GM23338 (cell line): ENCODE measurements around the gene PTGIS. TPM values are rescaled to one million over a fixed set of nuclear protein-coding genes. Genes with fewer than 3 reads are reported as not detected.

Experiments
- ATAC-seq: fragments of 200-7000 bp; cut with Tn5 transposase; 3 replicates; pipeline ENCODE4 v1.9.1; 2020
- DNase-seq: peaks from one replicate; pipeline ENCODE4 v3.0.0-alpha.2; 2015; ENCODE audit warnings: low spot score
- H2AFZ ChIP-seq: fragments of 200-600 bp; sonication (generic); 2 replicates; pipeline ENCODE4 v1.8.0; 2016; ENCODE audit warnings: antibody characterized with exemption, mild to moderate bottlenecking, moderate library complexity
- H3F3A ChIP-seq: fragments of 200-600 bp; sonication (generic); replicated peaks from 2 replicates; pipeline ENCODE4 v1.8.0; 2017; ENCODE audit warnings: antibody characterized with exemption, mixed run types, low read depth
- H3K27ac ChIP-seq: fragments of 200-600 bp; sonication (generic); 2 replicates; pipeline ENCODE4 v1.6.1; 2016; ENCODE audit warnings: low read depth
- H3K27me3 ChIP-seq: fragments of 200-600 bp; sonication (generic); 2 replicates; pipeline ENCODE4 v1.8.0; 2016; ENCODE audit warnings: mild to moderate bottlenecking, mixed run types, moderate library complexity; ENCODE audit not compliant: insufficient read depth
- H3K36me3 ChIP-seq: fragments of 200-600 bp; sonication (generic); 2 replicates; pipeline ENCODE4 v1.8.0; 2016; ENCODE audit warnings: mild to moderate bottlenecking; ENCODE audit not compliant: insufficient read depth
- H3K4me1 ChIP-seq: fragments of 200-600 bp; sonication (generic); 2 replicates; pipeline ENCODE4 v1.8.0; 2016; ENCODE audit warnings: mild to moderate bottlenecking, moderate library complexity; ENCODE audit not compliant: insufficient read depth
- H3K4me2 ChIP-seq: fragments of 200-600 bp; sonication (generic); 2 replicates; pipeline ENCODE4 v1.7.1; 2017; ENCODE audit warnings: mixed run types
- H3K4me3 ChIP-seq: fragments of 200-600 bp; sonication (generic); 2 replicates; pipeline ENCODE4 v1.6.1; 2016; ENCODE audit warnings: mixed run types
- H3K79me2 ChIP-seq: fragments of 200-600 bp; sonication (generic); replicated peaks from 2 replicates; pipeline ENCODE4 v1.8.0; 2017; ENCODE audit warnings: mild to moderate bottlenecking; ENCODE audit not compliant: insufficient read depth
- H3K9me2 ChIP-seq: fragments of 200-600 bp; sonication (generic); 2 replicates; pipeline ENCODE4 v1.8.0; 2017; ENCODE audit not compliant: insufficient read depth
- H4K20me1 ChIP-seq: fragments of 200-600 bp; sonication (generic); replicated peaks from 2 replicates; pipeline ENCODE4 v1.8.0; 2017; ENCODE audit warnings: mild to moderate bottlenecking; ENCODE audit not compliant: insufficient read depth
- H3K27ac Mint-ChIP-seq: 2 replicates; pipeline ENCODE4 v1.8.0; 2020; ENCODE audit warnings: inconsistent platforms, mild to moderate bottlenecking, moderate library complexity, mixed read lengths
- H3K27me3 Mint-ChIP-seq: 3 replicates; pipeline ENCODE4 v1.8.0; 2022; ENCODE audit warnings: low read depth, mild to moderate bottlenecking, moderate library complexity, mixed read lengths, inconsistent platforms; ENCODE audit not compliant: insufficient read depth, poor library complexity
- H3K36me3 Mint-ChIP-seq: 3 replicates; pipeline ENCODE4 v1.8.0; 2021; ENCODE audit warnings: low read depth, mild to moderate bottlenecking, inconsistent platforms, moderate library complexity, mixed read lengths
- H3K4me1 Mint-ChIP-seq: 3 replicates; pipeline ENCODE4 v1.8.0; 2020; ENCODE audit warnings: mild to moderate bottlenecking, inconsistent platforms, mixed read lengths
- H3K4me3 Mint-ChIP-seq: 3 replicates; pipeline ENCODE4 v1.8.0; 2021; ENCODE audit warnings: moderate library complexity, mild to moderate bottlenecking, inconsistent platforms, mixed read lengths
- H3K9me3 Mint-ChIP-seq: 3 replicates; pipeline ENCODE4 v1.8.0; 2020; ENCODE audit warnings: moderate library complexity, mild to moderate bottlenecking, inconsistent platforms, mixed read lengths
- CREB1 ChIP-seq: fragments of 250-450 bp; sonication (Bioruptor Pico); IDR thresholded peaks from 2 replicates; pipeline ENCODE4 v1.5.0; 2020; ENCODE audit warnings: low read depth, mild to moderate bottlenecking, moderate library complexity
- CTCF ChIP-seq, 2 experiments: fragments of 200-600 bp in 1 of 2; sonication (generic) in 1 of 2; conservative IDR thresholded peaks; 2 replicates each; pipeline versions ENCODE4 v1.5.1 to v1.6.1; 2016 to 2017; ENCODE audit warnings: antibody characterized with exemption in 2 of 2, low read depth in 2 of 2, mild to moderate bottlenecking in 2 of 2, moderate library complexity in 1 of 2
- EZH2 ChIP-seq: fragments of 200-600 bp; sonication (generic); IDR thresholded peaks from one replicate; pipeline ENCODE4 v1.8.0; 2017; ENCODE audit warnings: antibody characterized with exemption, mild to moderate bottlenecking, low read depth; ENCODE audit not compliant: unreplicated experiment
- EZH2phosphoT487 ChIP-seq: fragments of 200-600 bp; sonication (generic); IDR thresholded peaks from one replicate; pipeline ENCODE4 v1.8.1; 2018; ENCODE audit warnings: antibody characterized with exemption; ENCODE audit not compliant: unreplicated experiment
- POLR2AphosphoS5 ChIP-seq: IDR thresholded peaks from 2 replicates; pipeline ENCODE4 v1.6.1; 2016; ENCODE audit warnings: antibody characterized with exemption, low read depth
- STAT1 ChIP-seq: IDR thresholded peaks from one replicate; pipeline ENCODE4 v1.6.1; 2016; ENCODE audit warnings: antibody characterized with exemption; ENCODE audit not compliant: unreplicated experiment
- ZNF462 ChIP-seq: fragments of 250-450 bp; sonication (Bioruptor Pico); IDR thresholded peaks from 2 replicates; pipeline ENCODE4 v1.5.0; 2020; ENCODE audit warnings: mild to moderate bottlenecking, moderate library complexity
- polyA plus RNA-seq: library from polyadenylated mRNA; unstranded; fragments of >200 nt; fragmentation: Nextera tagmentation; extraction: Ambion mirVana; gene quantifications from 2 replicates; pipeline ENCODE4 v1.2.1, GENCODE V29; 2016
- total RNA-seq: library from RNA; depleted of rRNA; stranded (reverse); fragments of >200 nt; shearing (Covaris generic); gene quantifications from 2 replicates; pipeline ENCODE4 v1.2.3, GENCODE V29; 2014
- TF ChIP-seq, protein P1 (sequence below): IDR thresholded peaks from 2 replicates; pipeline ENCODE4 v1.6.1; 2016; ENCODE audit warnings: antibody characterized with exemption
- TF ChIP-seq, protein P2 (sequence below): IDR thresholded peaks from one replicate; pipeline ENCODE4 v1.6.1; 2018; ENCODE audit warnings: antibody characterized with exemption; ENCODE audit not compliant: unreplicated experiment

PTGIS gene
- total and polyA plus RNA-seq, 2 experiments from 2014 or later, result 6.6 to 28.7 TPM

DNA sequence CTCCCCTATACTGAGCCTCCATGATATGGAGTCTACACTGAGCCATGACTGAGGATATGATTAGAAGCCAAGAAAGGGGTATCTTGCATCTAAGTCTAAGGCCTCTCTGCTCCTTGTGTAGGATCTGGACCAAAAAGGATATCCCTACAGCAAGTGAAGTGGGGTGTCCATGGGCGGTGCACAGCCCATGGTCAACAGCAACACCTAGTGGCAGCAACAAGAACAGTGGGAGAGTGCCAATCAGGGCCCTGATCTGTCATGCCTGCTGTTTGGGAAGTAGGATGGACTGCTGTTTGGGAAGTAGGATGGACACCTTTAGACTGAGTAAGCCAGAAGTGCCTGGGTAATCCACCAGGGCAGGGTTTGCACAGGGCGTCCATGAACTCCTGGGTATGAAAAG lies 22.4 kb downstream of the PTGIS start:
- Histone ChIP-seq H2AFZ (no peak overlapping the region), H3K4me2 (no peak overlapping the region), H4K20me1 (no peaks in the 10 kb centered on the region), H3K4me3 (no peak overlapping the region), H3K27me3 (no peaks in the 10 kb centered on the region), H3K9me2 (no peaks in the 10 kb centered on the region), H3K4me1 (no peaks in the 10 kb centered on the region), H3F3A (no peaks in the 10 kb centered on the region), H3K27ac (no peak overlapping the region), H3K79me2 (no peaks in the 10 kb centered on the region), H3K36me3 (no peaks in the 10 kb centered on the region; the same call in 1 of the 2 replicates)
- Mint-ChIP-seq H3K9me3 (no peaks in the 10 kb centered on the region), H3K4me1 (no peaks in the 10 kb centered on the region; the same call in 2 of the 3 replicates), H3K27me3 (peaks cover 4% of the 10 kb centered on the region), H3K4me3 (no peak overlapping the region), H3K27ac (no peak overlapping the region), H3K36me3 (peaks cover 49% of the 10 kb centered on the region)
- peak; percentile 29; the same call in 1 of the 3 replicates for ATAC-seq
- DNase-seq, result peak; percentile 27
- TF ChIP-seq CTCF (conservative IDR thresholded peaks at IDR 0.05; ENCODE audit: low read depth in 2 of 2) (peak; percentile 56 to 59), EZH2phosphoT487 (no peak)

GRCh38 chr20:49544535-49544934 lies 23.4 kb downstream of the PTGIS start:
- Mint-ChIP-seq H3K27ac (no peak overlapping the region), H3K9me3 (no peaks in the 10 kb centered on the region), H3K27me3 (peaks cover 4% of the 10 kb centered on the region), H3K4me1 (no peaks in the 10 kb centered on the region; the same call in 2 of the 3 replicates), H3K4me3 (no peak overlapping the region), H3K36me3 (peaks cover 59% of the 10 kb centered on the region)
- Histone ChIP-seq H3K9me2 (no peaks in the 10 kb centered on the region), H3K79me2 (no peaks in the 10 kb centered on the region), H3K27me3 (no peaks in the 10 kb centered on the region), H3K27ac (no peak overlapping the region), H3K4me2 (no peak overlapping the region), H2AFZ (no peak overlapping the region), H3K4me3 (no peak overlapping the region), H3K36me3 (no peaks in the 10 kb centered on the region; the same call in 1 of the 2 replicates), H4K20me1 (no peaks in the 10 kb centered on the region), H3F3A (no peaks in the 10 kb centered on the region), H3K4me1 (no peaks in the 10 kb centered on the region)
- no peak for DNase-seq
- no peak for ATAC-seq
- TF ChIP-seq STAT1 (no peak), EZH2phosphoT487 (no peak), POLR2AphosphoS5 (no peak), EZH2 (no peak), ZNF462 (CRISPR knock-in tag) (no peak), CREB1 (CRISPR knock-in tag) (no peak)
- TF ChIP-seq, protein P1, sequence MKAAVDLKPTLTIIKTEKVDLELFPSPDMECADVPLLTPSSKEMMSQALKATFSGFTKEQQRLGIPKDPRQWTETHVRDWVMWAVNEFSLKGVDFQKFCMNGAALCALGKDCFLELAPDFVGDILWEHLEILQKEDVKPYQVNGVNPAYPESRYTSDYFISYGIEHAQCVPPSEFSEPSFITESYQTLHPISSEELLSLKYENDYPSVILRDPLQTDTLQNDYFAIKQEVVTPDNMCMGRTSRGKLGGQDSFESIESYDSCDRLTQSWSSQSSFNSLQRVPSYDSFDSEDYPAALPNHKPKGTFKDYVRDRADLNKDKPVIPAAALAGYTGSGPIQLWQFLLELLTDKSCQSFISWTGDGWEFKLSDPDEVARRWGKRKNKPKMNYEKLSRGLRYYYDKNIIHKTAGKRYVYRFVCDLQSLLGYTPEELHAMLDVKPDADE, result no peak
- TF ChIP-seq, protein P2, sequence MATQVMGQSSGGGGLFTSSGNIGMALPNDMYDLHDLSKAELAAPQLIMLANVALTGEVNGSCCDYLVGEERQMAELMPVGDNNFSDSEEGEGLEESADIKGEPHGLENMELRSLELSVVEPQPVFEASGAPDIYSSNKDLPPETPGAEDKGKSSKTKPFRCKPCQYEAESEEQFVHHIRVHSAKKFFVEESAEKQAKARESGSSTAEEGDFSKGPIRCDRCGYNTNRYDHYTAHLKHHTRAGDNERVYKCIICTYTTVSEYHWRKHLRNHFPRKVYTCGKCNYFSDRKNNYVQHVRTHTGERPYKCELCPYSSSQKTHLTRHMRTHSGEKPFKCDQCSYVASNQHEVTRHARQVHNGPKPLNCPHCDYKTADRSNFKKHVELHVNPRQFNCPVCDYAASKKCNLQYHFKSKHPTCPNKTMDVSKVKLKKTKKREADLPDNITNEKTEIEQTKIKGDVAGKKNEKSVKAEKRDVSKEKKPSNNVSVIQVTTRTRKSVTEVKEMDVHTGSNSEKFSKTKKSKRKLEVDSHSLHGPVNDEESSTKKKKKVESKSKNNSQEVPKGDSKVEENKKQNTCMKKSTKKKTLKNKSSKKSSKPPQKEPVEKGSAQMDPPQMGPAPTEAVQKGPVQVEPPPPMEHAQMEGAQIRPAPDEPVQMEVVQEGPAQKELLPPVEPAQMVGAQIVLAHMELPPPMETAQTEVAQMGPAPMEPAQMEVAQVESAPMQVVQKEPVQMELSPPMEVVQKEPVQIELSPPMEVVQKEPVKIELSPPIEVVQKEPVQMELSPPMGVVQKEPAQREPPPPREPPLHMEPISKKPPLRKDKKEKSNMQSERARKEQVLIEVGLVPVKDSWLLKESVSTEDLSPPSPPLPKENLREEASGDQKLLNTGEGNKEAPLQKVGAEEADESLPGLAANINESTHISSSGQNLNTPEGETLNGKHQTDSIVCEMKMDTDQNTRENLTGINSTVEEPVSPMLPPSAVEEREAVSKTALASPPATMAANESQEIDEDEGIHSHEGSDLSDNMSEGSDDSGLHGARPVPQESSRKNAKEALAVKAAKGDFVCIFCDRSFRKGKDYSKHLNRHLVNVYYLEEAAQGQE, result no peak
